Measurements from ENCODE around the gene USP40. TPM values are rescaled to one million over a fixed set of nuclear protein-coding genes. Genes with fewer than 3 reads are reported as not detected.

Gene USP40
- total RNA-seq, 1 experiment from 2014 or later: 127 TPM

- H3K9me2 ChIP-seq (ENCODE audit: insufficient read depth): no peaks in the 10 kb centered on the region
- CTCF ChIA-PET: no interaction called here
- H3K4me1 ChIP-seq (replicated peaks; ENCODE audit: insufficient read depth): peaks cover 30% of the 10 kb centered on the region
- no peak overlapping the region for H3K4me2 ChIP-seq
- H3K9me3 ChIP-seq (ENCODE audit: insufficient read depth, low read depth): no peaks in the 10 kb centered on the region
- H2AFZ ChIP-seq: no peak overlapping the region
- H3K4me3 ChIP-seq: no peak overlapping the region
- TF ChIP-seq CTCF (conservative IDR thresholded peaks at IDR 0.05): no peak
- TF ChIP-seq EZH2 (IDR thresholded peaks at IDR 0.05; ENCODE audit: low read depth): no peak
- peaks cover 9% of the 10 kb centered on the region; the same call in 1 of the 2 replicates for H3K79me2 ChIP-seq (ENCODE audit: low read depth)
- POLR2A ChIA-PET (ENCODE audit: unreplicated experiment): interaction anchor here (0.6 kb wide), 1 partner anchor 292 kb away, joined by 4 read pairs; no protein-coding TSS in a partner anchor
- DNase-seq: no peak
- no peaks in the 10 kb centered on the region for H3K27me3 ChIP-seq (ENCODE audit: insufficient read depth, low read depth)
- intact Hi-C loops (cut with micrococcal nuclease; ENCODE audit: unreplicated experiment): no loop called here
- H3K27ac ChIP-seq: no peak overlapping the region
- H3K36me3 ChIP-seq (ENCODE audit: low read depth): peaks cover 28% of the 10 kb centered on the region
- no TSS peak for BruUV-seq (replicated peaks)
- H4K20me1 ChIP-seq (ENCODE audit: insufficient read depth): no peaks in the 10 kb centered on the region
- H3F3A ChIP-seq (ENCODE audit: insufficient read depth, low read depth): peaks cover 32% of the 10 kb centered on the region
Observed at GRCh38 chr2:233482616-233483015, 84.0 kb downstream of the USP40 start.

- Histone ChIP-seq H3K27me3 (ENCODE audit: insufficient read depth, low read depth) (no peaks in the 10 kb centered on the region), H2AFZ (no peak overlapping the region), H3F3A (ENCODE audit: insufficient read depth, low read depth) (peaks cover 23% of the 10 kb centered on the region), H3K4me1 (replicated peaks; ENCODE audit: insufficient read depth) (peaks cover 21% of the 10 kb centered on the region), H3K4me3 (no peak overlapping the region), H3K36me3 (ENCODE audit: low read depth) (peaks cover 28% of the 10 kb centered on the region), H3K79me2 (ENCODE audit: low read depth) (peaks cover 9% of the 10 kb centered on the region; the same call in 1 of the 2 replicates), H3K9me3 (ENCODE audit: insufficient read depth, low read depth) (no peaks in the 10 kb centered on the region), H3K27ac (no peak overlapping the region), H3K9me2 (ENCODE audit: insufficient read depth) (no peaks in the 10 kb centered on the region), H4K20me1 (ENCODE audit: insufficient read depth) (no peaks in the 10 kb centered on the region), H3K4me2 (no peak overlapping the region)
- no peak for DNase-seq
- no TSS peak for BruUV-seq (replicated peaks)
- TF ChIP-seq EZH2 (IDR thresholded peaks at IDR 0.05; ENCODE audit: low read depth): no peak
- TF ChIP-seq CTCF (conservative IDR thresholded peaks at IDR 0.05): no peak
- intact Hi-C loops (cut with micrococcal nuclease; ENCODE audit: unreplicated experiment): no loop called here
- ChIA-PET CTCF (no interaction called here), POLR2A (ENCODE audit: unreplicated experiment) (interaction anchor here (0.6 kb wide), 1 partner anchor 293 kb away, joined by 4 read pairs; no protein-coding TSS in a partner anchor)
Observed at GRCh38 chr2:233481368-233482142, 85.0 kb downstream of the USP40 start.

- H3F3A ChIP-seq (ENCODE audit: insufficient read depth, low read depth): peaks cover 14% of the 10 kb centered on the region
- intact Hi-C loops (cut with micrococcal nuclease; ENCODE audit: unreplicated experiment): no loop called here
- peaks cover 12% of the 10 kb centered on the region for H3K4me1 ChIP-seq (replicated peaks; ENCODE audit: insufficient read depth)
- no TSS peak for BruUV-seq (replicated peaks)
- H2AFZ ChIP-seq: no peak overlapping the region
- no peak overlapping the region for H3K4me3 ChIP-seq
- H3K4me2 ChIP-seq: no peak overlapping the region
- H4K20me1 ChIP-seq (ENCODE audit: insufficient read depth): no peaks in the 10 kb centered on the region
- H3K36me3 ChIP-seq (ENCODE audit: low read depth): peaks cover 27% of the 10 kb centered on the region
- DNase-seq: peak in 1 of 2 experiments; percentile 33
- H3K9me3 ChIP-seq (ENCODE audit: insufficient read depth, low read depth): no peaks in the 10 kb centered on the region
- ChIA-PET CTCF (no interaction called here), POLR2A (ENCODE audit: unreplicated experiment) (no interaction called here)
- TF ChIP-seq CTCF (conservative IDR thresholded peaks at IDR 0.05) (no peak), EZH2 (IDR thresholded peaks at IDR 0.05; ENCODE audit: low read depth) (no peak)
- H3K27me3 ChIP-seq (ENCODE audit: insufficient read depth, low read depth): no peaks in the 10 kb centered on the region
- H3K79me2 ChIP-seq (ENCODE audit: low read depth): peaks cover 7% of the 10 kb centered on the region; the same call in 1 of the 2 replicates
- H3K9me2 ChIP-seq (ENCODE audit: insufficient read depth): no peaks in the 10 kb centered on the region
- no peak overlapping the region for H3K27ac ChIP-seq
Observed at GRCh38 chr2:233480490-233481202, 85.9 kb downstream of the USP40 start.

Measured in PC-9 (cell line).